H1 (cell line): ENCODE results near the gene CHPF2. TPM values are rescaled to one million over a fixed set of nuclear protein-coding genes. Genes with fewer than 3 reads are reported as not detected.
A peak's percentile ranks its signal among the peaks of the same experiment; 100 is the strongest.

Experiments
- CTCF ChIA-PET: fragments of 300-600 bp; sonication (Branson Sonifier 250); formaldehyde crosslinking; loops from one replicate; lab custom pipeline; 2021; ENCODE audit not compliant: partially characterized antibody; lab: Charles Lee
- POLR2A ChIA-PET: fragments of 300-600 bp; sonication (Branson Sonifier 250); formaldehyde crosslinking; loops from one replicate; lab custom pipeline; 2021; ENCODE audit warnings: inconsistent platforms; ENCODE audit not compliant: partially characterized antibody; lab: Charles Lee
- DNase-seq, 2 experiments: peaks; one replicate each; pipeline versions ENCODE4 v3.0.0 to v3.0.0-alpha.2; 2010 to 2022; ENCODE audit warnings: low spot score in 2 of 2, low read depth in 1 of 2, mixed read lengths in 1 of 2
- FAIRE-seq: peaks from 2 replicates; lab custom pipeline; 2011; peaks lifted over from hg19 to GRCh38; lab: Jason Lieb, UNC
- H2AFZ ChIP-seq: 2 replicates; pipeline ENCODE4 v1.8.1; 2012; ENCODE audit warnings: low read length, inconsistent platforms
- H2AK5ac ChIP-seq: 2 replicates; pipeline ENCODE4 v1.6.1; 2013; ENCODE audit warnings: low read depth, low read length
- H2BK120ac ChIP-seq: replicated peaks from 2 replicates; pipeline ENCODE3; 2013; ENCODE audit warnings: low read depth, low read length, inconsistent platforms
- H2BK12ac ChIP-seq: 2 replicates; pipeline ENCODE4 v1.6.1; 2013; ENCODE audit warnings: low read depth, low read length
- H2BK15ac ChIP-seq: 2 replicates; pipeline ENCODE4 v1.6.1; 2013; ENCODE audit warnings: low read length
- H2BK20ac ChIP-seq: 2 replicates; pipeline ENCODE4 v1.6.1; 2013; ENCODE audit warnings: low read length
- H2BK5ac ChIP-seq: 2 replicates; pipeline ENCODE4 v1.6.1; 2013; ENCODE audit warnings: low read depth, low read length
- H3K14ac ChIP-seq: 2 replicates; pipeline ENCODE4 v1.6.1; 2013; ENCODE audit warnings: inconsistent platforms; ENCODE audit not compliant: insufficient read length
- H3K18ac ChIP-seq: 2 replicates; pipeline ENCODE4 v1.6.1; 2013; ENCODE audit warnings: low read length; ENCODE audit errors: extremely low read depth
- H3K23ac ChIP-seq: 2 replicates; pipeline ENCODE4 v1.6.1; 2013; ENCODE audit warnings: inconsistent platforms; ENCODE audit not compliant: insufficient read length
- H3K23me2 ChIP-seq: 2 replicates; pipeline ENCODE4 v1.6.1; 2013; ENCODE audit warnings: low read depth, low read length
- H3K27ac ChIP-seq: 2 replicates; pipeline ENCODE4 v1.6.1; 2011; ENCODE audit warnings: low read depth, low read length, inconsistent platforms
- H3K27me3 ChIP-seq, 4 experiments: replicated peaks in 1 of 4; 1 replicate in 1 of 4; 2 replicates in 3 of 4; pipeline versions ENCODE4 v1.6.1 to v1.8.1; 2011 to 2013; ENCODE audit warnings: low read length in 3 of 4, mild to moderate bottlenecking in 3 of 4, inconsistent platforms in 2 of 4, mixed read lengths in 2 of 4, moderate library complexity in 1 of 4; ENCODE audit not compliant: control insufficient read depth in 3 of 4, insufficient read depth in 3 of 4; ENCODE audit errors: extremely low read depth in 1 of 4
- H3K36me3 ChIP-seq, 4 experiments: 2 replicates each; pipeline versions ENCODE4 v1.6.1 to v1.8.1; 2011 to 2013; ENCODE audit warnings: mild to moderate bottlenecking in 4 of 4, low read length in 3 of 4, moderate library complexity in 2 of 4, control low read depth in 1 of 4, inconsistent platforms in 1 of 4; ENCODE audit not compliant: insufficient read depth in 4 of 4, control insufficient read depth in 2 of 4
- H3K4ac ChIP-seq: replicated peaks from 2 replicates; pipeline ENCODE3; 2013; ENCODE audit warnings: low read length, low read depth, mixed read lengths, inconsistent platforms; ENCODE audit not compliant: insufficient read length
- H3K4me1 ChIP-seq, 4 experiments: replicated peaks in 1 of 4; 1 replicate in 1 of 4; 2 replicates in 3 of 4; pipeline versions ENCODE4 v1.6.1 to v1.8.1; 2011 to 2013; ENCODE audit warnings: low read length in 3 of 4, inconsistent platforms in 2 of 4, mixed read lengths in 1 of 4; ENCODE audit not compliant: insufficient read depth in 4 of 4, control insufficient read depth in 3 of 4
- H3K4me2 ChIP-seq, 2 experiments: 2 replicates each; pipeline versions ENCODE4 v1.6.1 to v1.8.1; 2011 to 2013; ENCODE audit warnings: low read depth in 2 of 2, low read length in 2 of 2, control low read depth in 1 of 2, inconsistent platforms in 1 of 2, mild to moderate bottlenecking in 1 of 2; ENCODE audit not compliant: insufficient read depth in 1 of 2
- H3K4me3 ChIP-seq, 4 experiments: fragments of 200-600, 300-600 bp in 1 of 4; sonication (generic), shearing (Covaris generic), sonication (Bioruptor Twin) in 1 of 4; 2 replicates each; pipeline versions ENCODE4 v1.5.1 to v1.8.1; 2011 to 2016; ENCODE audit warnings: low read length in 4 of 4, low read depth in 3 of 4, control low read depth in 2 of 4, inconsistent platforms in 2 of 4, mild to moderate bottlenecking in 2 of 4, mixed read lengths in 1 of 4, moderate library complexity in 1 of 4; ENCODE audit not compliant: insufficient read depth in 2 of 4; ENCODE audit errors: extremely low read depth in 1 of 4
- H3K56ac ChIP-seq: replicated peaks from 2 replicates; pipeline ENCODE3; 2013; ENCODE audit warnings: low read depth, mild to moderate bottlenecking, mixed read lengths, low read length, inconsistent platforms; ENCODE audit not compliant: insufficient read length
- H3K79me1 ChIP-seq: 2 replicates; pipeline ENCODE4 v1.6.1; 2013; ENCODE audit warnings: low read depth, low read length, control low read depth
- H3K79me2 ChIP-seq, 2 experiments: 2 replicates each; pipeline versions ENCODE4 v1.6.1 to v1.8.1; 2012 to 2013; ENCODE audit warnings: low read length in 2 of 2, mild to moderate bottlenecking in 2 of 2, inconsistent platforms in 1 of 2; ENCODE audit not compliant: insufficient read depth in 2 of 2, control insufficient read depth in 1 of 2
- H3K9ac ChIP-seq, 4 experiments: replicated peaks in 1 of 4; 1 replicate in 1 of 4; 2 replicates in 3 of 4; pipeline versions ENCODE4 v1.6.1 to v1.8.1; 2011 to 2013; ENCODE audit warnings: low read depth in 3 of 4, low read length in 3 of 4, control low read depth in 2 of 4, mild to moderate bottlenecking in 2 of 4, moderate library complexity in 2 of 4, inconsistent platforms in 1 of 4; ENCODE audit errors: extremely low read depth in 1 of 4
- H3K9me3 ChIP-seq, 2 experiments: 2 replicates each; pipeline versions ENCODE4 v1.6.1 to v1.8.1; 2012 to 2013; ENCODE audit warnings: mild to moderate bottlenecking in 2 of 2, moderate library complexity in 2 of 2, control low read depth in 1 of 2, inconsistent platforms in 1 of 2, low read depth in 1 of 2, low read length in 1 of 2, mixed read lengths in 1 of 2; ENCODE audit not compliant: insufficient read depth in 2 of 2
- H4K20me1 ChIP-seq, 2 experiments: replicated peaks in 1 of 2; 2 replicates each; pipeline versions ENCODE3 to v1.8.1; 2011 to 2013; ENCODE audit warnings: inconsistent platforms in 2 of 2, low read length in 2 of 2, mild to moderate bottlenecking in 1 of 2; ENCODE audit not compliant: insufficient read depth in 2 of 2, control insufficient read depth in 1 of 2
- H4K5ac ChIP-seq: 2 replicates; pipeline ENCODE4 v1.6.1; 2013; ENCODE audit warnings: low read length, low read depth, mixed read lengths, inconsistent platforms; ENCODE audit not compliant: insufficient read length
- H4K8ac ChIP-seq: 2 replicates; pipeline ENCODE4 v1.8.0; 2013; ENCODE audit warnings: mild to moderate bottlenecking, moderate library complexity, low read length, inconsistent platforms; ENCODE audit not compliant: insufficient read depth; ENCODE audit errors: extremely low read depth
- H4K91ac ChIP-seq: replicated peaks from 2 replicates; pipeline ENCODE3; 2013; ENCODE audit warnings: low read length, mixed read lengths, inconsistent platforms; ENCODE audit not compliant: insufficient read length
- BACH1 ChIP-seq: IDR thresholded peaks from 2 replicates; pipeline ENCODE4 v1.6.1; 2012; ENCODE audit warnings: low read length, improper control_type of control experiment
- CEBPB ChIP-seq: IDR thresholded peaks from 2 replicates; pipeline ENCODE4 v1.6.1; 2012; ENCODE audit warnings: low read depth, low read length
- EGR1 ChIP-seq: IDR thresholded peaks from 2 replicates; pipeline ENCODE4 v1.6.1; 2011; ENCODE audit warnings: low read depth, low read length, borderline replicate concordance
- FOSL1 ChIP-seq: IDR thresholded peaks from 2 replicates; pipeline ENCODE4 v1.6.1; 2011; ENCODE audit warnings: mild to moderate bottlenecking, low read depth, low read length, moderate library complexity; ENCODE audit not compliant: insufficient read depth
- MAX ChIP-seq: IDR thresholded peaks from 2 replicates; pipeline ENCODE4 v1.6.1; 2012; ENCODE audit warnings: inconsistent platforms
- RXRA ChIP-seq: IDR thresholded peaks from 2 replicates; pipeline ENCODE4 v1.6.1; 2011; ENCODE audit warnings: low read depth, mild to moderate bottlenecking, low read length, moderate library complexity; ENCODE audit not compliant: insufficient read depth
- SAP30 ChIP-seq: fragments of 300-600 bp; sonication (generic); IDR thresholded peaks from 2 replicates; pipeline ENCODE4 v1.7.1; 2012; ENCODE audit warnings: low read length, moderate library complexity, mild to moderate bottlenecking, inconsistent platforms; ENCODE audit not compliant: insufficient read depth, insufficient replicate concordance
- SIX5 ChIP-seq: IDR thresholded peaks from 2 replicates; pipeline ENCODE4 v1.6.1; 2011; ENCODE audit warnings: mild to moderate bottlenecking, low read depth, low read length
- SP1 ChIP-seq: IDR thresholded peaks from 2 replicates; pipeline ENCODE4 v1.6.1; 2011; ENCODE audit warnings: low read depth, low read length
- TAF7 ChIP-seq: optimal IDR thresholded peaks from 2 replicates; pipeline ENCODE3; 2011; ENCODE audit warnings: low read depth, mild to moderate bottlenecking, inconsistent platforms, low read length, moderate library complexity, borderline replicate concordance
- TBP ChIP-seq: IDR thresholded peaks from 2 replicates; pipeline ENCODE4 v1.6.1; 2011; ENCODE audit warnings: low read depth, low read length, improper control_type of control experiment
- WGBS, 2 experiments: shearing (Covaris generic) in 1 of 2; methylation state at CpG; one replicate each; pipeline versions ENCODE4 v1.1.6 to v1.1.7; 2013 to 2015; ENCODE audit warnings: low lambda C conversion rate in 2 of 2, mixed read lengths in 2 of 2, inconsistent platforms in 1 of 2, low coverage in 1 of 2, missing lambda C conversion rate in 1 of 2; ENCODE audit not compliant: insufficient replicate concordance in 2 of 2, insufficient coverage in 1 of 2, insufficient read length in 1 of 2; ENCODE audit errors: extremely low coverage in 1 of 2, missing lambda C conversion rate in 1 of 2; 5-methylcytosine and 5-hydroxymethylcytosine counted together
- polyA plus RNA-seq, 7 experiments: library from polyadenylated mRNA; depleted of rRNA in 3 of 7; stranded (reverse) in 5 of 7; unstranded in 2 of 7; fragments of >200 nt in 5 of 7; fragments of 200-250 nt in 2 of 7; gene quantifications; 1 replicate in 5 of 7; 2 replicates in 1 of 7; 4 replicates in 1 of 7; pipeline versions ENCODE4 v1.2.1 to v1.2.3, GENCODE V29; 2011 to 2013; ENCODE audit warnings: missing spikeins in 2 of 7, mixed read lengths in 2 of 7
- total RNA-seq: library from RNA; stranded (reverse); fragmentation: NEBNext Ultra II Directional; extraction: Animal tissue kit (Norgen Biotek cat#: 25700); gene quantifications from 2 replicates; pipeline ENCODE4 v1.2.1, GENCODE V29; 2021

Gene CHPF2
- total and polyA plus RNA-seq, 2 of the 8 experiments (the other 6 are each of a cell fraction or from before 2014, with no cell fraction given): 14.4 to 20.6 TPM

- ChIA-PET POLR2A (no interaction called here), CTCF (interaction anchor here (1.0 to 1.5 kb wide), 6 partner anchors 25 to 274 kb away, joined by 3 to 5 read pairs (median 4); no protein-coding TSS in a partner anchor)
- H3K23me2 ChIP-seq: peaks cover 4% of the 10 kb centered on the region; the same call in 1 of the 2 replicates
- H3K79me1 ChIP-seq: no peaks in the 10 kb centered on the region
- no peak overlapping the region for H3K56ac ChIP-seq
- no peak for TF ChIP-seq SIX5
- TF ChIP-seq CEBPB: no peak
- no peak for TF ChIP-seq TBP
- TF ChIP-seq MAX: no peak
- no peak for TF ChIP-seq EGR1
- no peak for TF ChIP-seq SAP30
- no peak for TF ChIP-seq TAF7
- no peak for TF ChIP-seq RXRA
- TF ChIP-seq BACH1: no peak
- TF ChIP-seq FOSL1: no peak
- TF ChIP-seq SP1: no peak
- H3K36me3 ChIP-seq: no peaks in the 10 kb centered on the region
- no peaks in the 10 kb centered on the region for H3K9me3 ChIP-seq
- H3K9ac ChIP-seq: no peak overlapping the region
- H3K27ac ChIP-seq: no peak overlapping the region
- H3K14ac ChIP-seq: no peak overlapping the region
- H2BK15ac ChIP-seq: no peak overlapping the region
- peaks cover 0 to 12% (median 10%) of the 10 kb centered on the region in 4 experiments; a peak in 6 of 7 replicates for H3K27me3 ChIP-seq
- H4K91ac ChIP-seq: no peak overlapping the region
- no peak overlapping the region for H3K4ac ChIP-seq
- H4K8ac ChIP-seq: no peak overlapping the region
- peaks cover 0 to 14% (median 4%) of the 10 kb centered on the region in 4 experiments; a peak in 5 of 7 replicates for H3K4me1 ChIP-seq
- WGBS, 2 experiments: 64% methylated on average over 5 of the region's 6 CpGs; no CpG with 5 or more reads in 1 of the 2 experiments
- no peak overlapping the region; the same call in 1 of the 2 replicates for H3K18ac ChIP-seq
- H3K4me3 ChIP-seq: no peak overlapping the region
- no peak overlapping the region for H2BK120ac ChIP-seq
- H2BK20ac ChIP-seq: no peak overlapping the region
- no peak overlapping the region for H4K5ac ChIP-seq
- H3K79me2 ChIP-seq: no peaks in the 10 kb centered on the region
- no peak overlapping the region; the same call in 1 of the 2 replicates for H2BK12ac ChIP-seq
- no peak overlapping the region for H3K23ac ChIP-seq
- DNase-seq (no peak), FAIRE-seq (no peak)
- no peak overlapping the region; a peak in 1 of 4 replicates for H3K4me2 ChIP-seq
- H4K20me1 ChIP-seq: no peaks in the 10 kb centered on the region
- H2AK5ac ChIP-seq: no peak overlapping the region
- H2AFZ ChIP-seq: 0 out of 2 replicates have a peak overlapping the region, but pooled peaks have one; percentile 24
- no peak overlapping the region for H2BK5ac ChIP-seq
Observed at GRCh38 chr7:151281686-151282085, 49.4 kb downstream of the CHPF2 start.
